Stimulated activated naive CD4-positive, alpha-beta T cell (primary cell): ENCODE data around the gene HTR6.

Source experiments
- DNase-seq, 6 experiments: peaks; one replicate each; lab custom pipeline; 2025; lab: John Stamatoyannopoulos, UW

Gene HTR6

DNA sequence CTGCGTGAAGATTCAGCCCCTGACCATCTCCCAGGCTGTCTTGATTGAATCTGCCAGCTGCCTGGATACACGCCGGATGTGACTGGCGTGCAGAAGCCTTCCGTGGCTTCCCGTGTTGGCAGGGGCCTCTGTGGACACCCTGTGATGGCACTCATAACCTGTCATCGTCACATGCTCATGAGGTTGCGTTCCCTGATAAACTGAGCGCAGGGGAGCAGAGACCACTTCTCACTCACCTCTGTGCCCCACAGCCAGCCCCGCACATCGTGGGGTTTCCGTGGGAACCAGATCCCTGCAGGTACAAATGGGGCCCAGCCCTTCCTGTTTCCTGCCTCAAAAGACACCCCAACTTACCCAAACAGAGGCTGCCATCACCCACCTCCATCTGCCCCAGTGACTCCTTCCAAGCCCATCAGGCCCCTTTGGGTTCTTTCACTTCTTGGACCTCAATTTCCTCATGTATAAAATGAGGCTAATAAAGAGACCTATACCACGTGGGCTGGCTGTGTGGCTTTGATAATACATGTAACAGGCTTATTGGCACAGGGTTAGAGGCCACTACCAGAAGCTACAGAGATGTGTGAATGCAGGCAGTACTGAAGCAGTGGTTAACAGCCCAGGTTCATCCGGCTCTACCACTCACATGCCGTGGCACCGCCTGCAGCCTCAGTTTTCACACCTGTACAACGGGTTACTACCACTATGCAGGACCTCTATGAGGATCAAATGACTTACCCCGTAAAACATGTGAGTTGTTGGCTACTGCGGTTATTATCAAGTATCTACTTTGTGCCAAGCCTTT lies 23.6 kb downstream of the HTR6 start:
- DNase-seq = peak in 3 of 6 experiments; percentile 15 to 65 (median 56)

DNA sequence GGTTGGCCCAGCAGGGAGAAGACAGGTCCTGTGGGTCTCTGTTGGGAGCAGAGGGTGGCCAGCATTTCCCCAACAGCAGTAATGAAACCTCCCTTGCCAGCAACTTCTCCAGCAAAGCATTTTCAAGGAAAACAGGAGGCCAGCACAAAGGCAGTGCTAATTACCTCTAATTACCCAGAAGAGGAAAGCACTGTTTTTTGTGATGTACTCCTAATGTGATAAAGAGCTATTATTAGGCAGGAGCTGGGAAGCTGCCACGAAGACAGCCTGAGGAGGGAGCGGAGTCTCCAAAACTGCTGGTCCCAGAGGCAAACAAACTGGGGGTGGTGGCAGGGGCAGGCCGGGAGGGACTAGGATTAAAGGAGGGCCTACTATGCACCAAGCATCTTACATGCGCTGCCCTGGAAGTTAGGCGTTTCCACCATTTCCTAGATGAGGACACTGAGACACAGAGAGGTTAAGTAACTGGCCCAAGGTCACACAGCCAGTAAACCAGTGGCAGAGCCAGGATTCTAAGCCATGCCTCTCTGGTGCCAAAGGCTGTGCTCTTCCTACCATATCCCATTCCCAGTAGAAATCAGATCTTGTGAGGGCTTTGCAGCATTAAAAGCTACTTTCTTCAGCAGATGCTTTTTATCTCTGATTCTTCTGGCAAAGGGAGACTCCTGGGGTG lies 24.5 kb downstream of the HTR6 start:
- DNase-seq = no peak

DNA sequence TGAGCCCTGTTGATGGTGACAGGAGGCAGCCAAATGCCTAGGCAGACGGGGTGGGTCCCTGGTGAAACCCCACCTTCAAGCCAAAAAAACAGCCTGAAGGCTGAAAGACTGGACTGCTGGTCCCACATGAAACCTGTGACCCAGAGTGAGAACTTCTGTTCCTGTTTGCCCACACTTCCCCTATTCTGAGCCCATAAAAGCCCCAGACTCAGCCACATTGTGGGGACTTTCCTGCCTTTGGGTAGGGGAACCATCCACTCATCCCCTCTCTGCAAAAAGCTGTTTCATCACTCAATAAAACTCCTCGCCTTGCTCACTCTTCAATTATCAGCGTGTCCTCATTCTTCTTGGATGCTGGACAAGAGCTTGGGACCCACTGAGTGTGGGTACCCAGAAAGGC lies 25.2 kb downstream of the HTR6 start:
- DNase-seq = no peak

DNA sequence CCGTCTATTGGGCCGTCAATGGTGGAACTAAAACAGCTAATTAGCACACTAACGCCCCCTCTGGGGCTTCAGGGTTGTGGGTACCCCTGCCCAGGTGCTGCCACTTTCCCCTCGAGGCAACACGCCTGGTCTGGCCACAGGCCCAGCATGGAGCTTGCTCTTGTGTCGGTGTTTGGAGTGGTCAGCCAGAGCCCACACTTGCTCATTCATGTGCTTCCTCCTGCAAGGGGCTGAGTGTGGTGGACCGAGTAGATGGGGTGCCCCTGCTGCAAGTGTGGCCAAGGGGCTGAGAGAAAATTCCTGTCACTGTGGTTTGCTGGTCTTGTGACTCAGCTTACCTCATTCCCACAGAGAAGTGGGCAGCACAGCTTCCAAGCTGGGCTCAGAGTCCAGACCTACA lies 25.7 kb downstream of the HTR6 start:
- no peak for DNase-seq

DNA sequence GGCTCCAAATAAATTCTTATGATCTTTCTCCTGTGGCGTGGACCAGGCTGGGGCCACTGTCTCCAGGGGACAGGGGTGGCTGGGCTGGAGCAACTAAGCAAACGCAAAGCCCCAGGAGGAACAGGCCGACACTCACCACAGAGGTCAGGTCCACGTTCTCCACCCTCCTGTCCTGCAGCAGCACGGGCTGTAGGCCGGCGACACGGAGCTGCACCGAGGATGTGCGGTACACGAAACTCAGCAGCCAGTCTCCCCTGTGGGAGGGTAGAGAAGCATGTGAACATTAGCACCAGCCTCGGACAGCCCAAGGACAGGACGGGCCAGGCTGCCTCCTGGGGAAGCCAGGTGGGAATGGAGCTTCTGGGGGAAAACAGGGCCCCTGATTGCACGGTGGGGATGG lies 29.6 kb downstream of the HTR6 start:
- DNase-seq = no peak

DNA sequence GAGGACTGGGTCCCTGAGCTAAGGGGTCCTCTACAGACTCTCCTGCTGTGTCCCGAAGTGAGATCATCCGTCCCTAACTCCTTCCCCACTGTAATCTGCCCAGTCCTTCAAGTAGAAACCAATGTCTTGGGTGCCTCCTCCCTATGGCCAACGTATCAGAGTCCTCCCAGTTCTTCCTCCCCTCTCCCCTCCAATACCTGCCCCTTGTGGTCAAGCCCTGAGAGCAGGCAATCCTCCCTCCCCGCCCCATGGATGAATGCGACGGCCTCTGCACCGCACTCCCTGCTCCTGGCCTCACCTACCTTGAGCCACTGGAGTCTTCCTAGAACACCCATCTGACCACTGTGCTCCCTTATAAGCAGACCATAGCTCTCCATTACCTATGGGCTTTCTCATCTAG lies 31.1 kb downstream of the HTR6 start:
- DNase-seq = no peak

DNA sequence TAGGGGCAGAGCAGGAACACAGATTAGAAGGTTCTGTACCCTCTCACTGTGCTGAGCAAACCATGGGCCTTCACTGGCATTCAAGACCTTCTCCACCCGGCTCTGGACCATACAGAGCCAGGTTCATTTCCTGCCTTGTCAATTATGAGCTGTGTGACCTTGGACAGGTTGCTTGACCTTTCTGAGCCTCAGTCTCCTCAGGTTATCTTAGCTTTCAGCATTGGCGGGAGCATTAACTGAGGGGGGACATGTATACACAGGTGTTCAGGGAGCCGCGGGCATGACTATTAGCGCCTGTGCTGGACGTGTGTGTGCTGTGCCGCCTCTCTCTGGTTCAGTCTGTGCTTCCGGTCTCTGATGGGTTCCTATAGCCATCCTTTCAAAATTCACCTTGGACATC lies 32.1 kb downstream of the HTR6 start:
- no peak for DNase-seq

DNA sequence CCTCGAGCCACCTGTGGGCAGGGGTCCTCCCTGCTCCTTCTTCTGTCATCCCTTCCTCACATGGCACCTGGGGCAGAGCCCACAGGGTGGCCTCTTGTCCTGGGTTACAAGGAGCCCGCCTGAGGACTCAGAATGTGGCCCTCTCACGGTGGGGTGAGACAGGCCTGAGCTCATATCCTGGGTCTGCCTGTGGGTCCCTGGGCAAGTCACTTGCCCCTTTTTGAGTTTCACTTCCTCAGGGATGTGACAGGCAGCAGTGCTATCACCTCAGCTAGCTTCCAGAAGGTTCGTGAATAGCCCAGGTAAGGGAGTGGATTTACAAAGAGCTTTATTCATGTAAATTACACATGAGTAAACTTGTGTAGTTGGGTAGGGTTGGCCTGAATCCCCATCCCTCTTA lies 33.5 kb downstream of the HTR6 start:
- DNase-seq = no peak

DNA sequence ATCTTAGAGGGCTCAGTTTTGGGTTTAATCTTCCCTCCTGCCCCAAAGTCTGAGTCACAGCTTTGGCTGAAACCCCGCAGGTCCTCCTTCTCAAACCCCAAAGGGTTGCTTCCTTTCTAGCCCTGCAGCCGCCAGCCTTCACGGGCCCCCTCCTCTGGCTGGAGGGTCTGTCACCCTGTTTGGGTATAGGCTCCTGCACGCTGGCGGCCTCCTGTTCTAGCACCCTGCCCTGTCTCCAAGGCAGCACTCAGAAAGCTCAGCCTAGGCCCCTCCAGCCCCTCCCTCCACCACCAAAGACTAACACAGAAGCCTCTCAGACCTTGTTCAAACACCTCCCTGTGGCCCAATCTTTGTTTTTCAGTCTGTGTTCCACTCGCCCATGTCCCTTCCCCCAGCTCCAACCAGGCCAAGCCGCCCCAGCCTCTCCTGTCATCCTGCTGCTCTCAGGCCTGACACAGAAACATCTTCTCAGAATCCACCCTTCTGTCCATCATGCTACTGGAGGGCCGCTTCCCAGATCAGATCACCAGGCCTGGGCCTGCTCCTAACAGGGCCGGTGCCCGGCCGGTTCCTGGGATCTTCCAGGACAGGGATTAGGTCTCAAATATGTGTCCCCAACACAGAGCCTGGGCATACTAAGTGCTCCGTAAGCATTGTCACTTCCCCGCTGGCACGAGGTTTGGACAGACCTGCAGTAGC lies 35.6 kb downstream of the HTR6 start:
- no peak for DNase-seq

DNA sequence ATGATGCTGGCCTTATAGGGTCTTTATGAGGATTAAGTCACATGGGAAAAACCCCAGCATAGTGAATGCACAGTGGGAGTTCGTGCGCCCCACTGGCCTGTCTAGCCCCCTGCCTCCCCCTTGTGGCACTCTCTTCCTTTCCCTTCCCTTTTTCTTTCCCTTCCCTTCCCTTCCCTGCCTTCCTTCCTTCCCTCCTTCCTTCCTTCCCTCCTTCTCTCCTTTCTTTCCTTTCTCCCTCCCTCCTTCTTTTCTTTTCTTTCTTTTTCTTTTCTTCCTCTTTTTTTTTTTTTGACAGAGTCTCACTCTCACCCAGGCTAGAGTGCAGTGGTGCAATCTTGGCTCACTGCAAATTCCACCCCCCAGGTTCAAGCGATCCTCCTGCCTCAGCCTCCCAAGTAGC lies 38.6 kb downstream of the HTR6 start:
- DNase-seq = no peak

DNA sequence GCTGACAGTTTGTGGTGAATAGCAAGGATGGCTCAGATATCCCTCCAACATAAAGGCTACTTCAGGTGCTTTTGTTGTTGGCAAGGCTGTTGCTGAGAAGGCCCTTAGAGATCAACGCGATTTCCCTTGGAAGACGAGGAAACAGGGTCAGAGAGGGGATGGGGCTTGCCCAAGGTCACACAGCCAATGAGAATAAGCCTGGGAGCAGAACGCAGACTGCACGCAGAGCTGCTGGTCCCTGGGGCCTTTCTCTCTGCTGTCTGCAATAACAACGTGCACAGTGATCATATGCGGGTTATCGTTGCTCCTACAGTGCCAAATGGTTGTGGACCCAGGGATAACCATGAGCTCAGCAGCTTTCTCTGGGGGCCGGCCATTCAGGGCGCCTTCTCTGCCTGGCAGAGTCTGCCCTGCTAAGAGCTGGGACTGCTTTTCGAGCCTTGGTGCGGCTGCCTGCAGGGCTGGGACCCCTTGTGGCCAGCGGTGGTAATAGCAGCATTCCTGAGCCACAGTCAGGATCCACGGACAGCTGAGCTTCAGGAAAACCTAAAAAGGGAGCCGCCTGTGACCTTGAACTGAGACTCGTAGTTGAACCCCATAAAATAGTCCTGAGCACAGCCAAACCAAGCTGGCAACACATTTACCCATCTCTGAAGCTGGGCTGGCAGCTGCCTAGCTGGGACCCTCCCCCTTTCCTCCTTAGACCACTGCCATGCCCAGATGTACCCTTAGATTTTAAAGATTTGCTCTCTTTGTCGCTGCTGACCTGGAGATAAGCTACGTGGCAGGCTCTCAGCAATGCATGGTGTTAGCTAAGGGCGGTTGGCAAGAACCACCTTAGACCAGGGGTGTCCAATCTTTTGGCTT lies 39.8 kb downstream of the HTR6 start:
- peak in 5 of 6 experiments; percentile 29 to 59 (median 44) for DNase-seq

DNA sequence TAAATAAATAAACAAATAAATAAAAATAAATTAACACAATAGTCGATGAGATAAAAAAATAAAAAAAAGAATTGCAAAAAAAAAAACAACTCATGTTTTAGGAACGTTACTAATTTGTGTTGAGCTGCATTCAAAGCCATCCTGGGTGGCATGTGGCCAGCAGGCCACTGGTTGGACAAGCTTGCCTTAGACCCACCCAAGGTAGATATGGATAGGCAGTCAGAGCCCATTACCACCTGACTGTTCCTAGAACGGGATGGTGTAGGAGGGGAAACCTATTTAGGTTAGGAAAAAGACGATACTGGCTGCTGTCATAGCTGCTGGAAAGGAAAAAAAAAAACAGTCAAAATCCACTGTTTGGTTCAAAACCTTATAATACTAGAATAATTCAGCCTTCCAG lies 40.8 kb downstream of the HTR6 start:
- DNase-seq = no peak

DNA sequence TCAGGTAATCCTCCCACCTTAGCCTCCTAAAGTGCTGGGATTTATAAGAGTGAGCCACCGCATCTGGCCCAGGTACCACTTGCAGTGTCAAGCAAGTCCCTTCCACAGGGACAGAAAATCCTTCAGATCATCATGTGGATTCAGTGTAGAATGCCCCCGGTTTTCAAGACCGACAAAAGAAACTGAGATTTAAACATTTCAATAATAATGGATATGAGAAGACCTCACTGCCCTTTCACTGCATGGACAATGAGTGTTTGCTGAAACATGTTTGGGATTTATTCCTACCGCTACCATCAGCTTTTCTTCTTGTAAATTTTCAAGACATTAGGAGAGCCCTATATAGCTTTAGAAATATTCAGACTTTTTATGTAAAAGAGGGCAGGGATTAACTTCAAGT lies 41.5 kb downstream of the HTR6 start:
- DNase-seq = no peak

DNA sequence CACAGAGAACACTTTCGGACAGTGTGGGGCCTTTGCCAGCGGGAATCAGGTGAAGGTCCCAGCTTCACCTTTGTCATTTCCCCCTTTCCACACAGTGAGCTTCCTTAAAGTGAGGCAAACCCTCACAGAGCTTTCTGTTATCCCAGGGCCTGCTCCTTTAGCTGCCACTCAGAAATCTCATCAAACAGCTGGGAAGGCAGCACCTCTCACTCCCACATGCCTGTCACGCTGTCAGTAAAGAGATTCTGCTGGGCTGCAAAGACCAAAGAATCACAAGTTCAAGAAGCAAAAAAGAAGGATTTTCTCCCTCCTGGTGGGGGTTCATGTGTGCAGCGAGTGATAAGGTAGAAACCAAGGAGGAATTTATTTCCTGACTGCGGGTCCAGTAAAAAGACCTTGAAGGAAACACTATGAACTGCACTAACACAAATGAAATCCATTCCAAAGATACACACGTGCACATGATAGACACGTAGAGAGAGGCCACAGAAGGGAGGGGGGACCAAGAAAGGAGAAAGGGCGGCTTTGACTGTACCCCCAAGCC lies 44.0 kb downstream of the HTR6 start:
- DNase-seq = no peak

DNA sequence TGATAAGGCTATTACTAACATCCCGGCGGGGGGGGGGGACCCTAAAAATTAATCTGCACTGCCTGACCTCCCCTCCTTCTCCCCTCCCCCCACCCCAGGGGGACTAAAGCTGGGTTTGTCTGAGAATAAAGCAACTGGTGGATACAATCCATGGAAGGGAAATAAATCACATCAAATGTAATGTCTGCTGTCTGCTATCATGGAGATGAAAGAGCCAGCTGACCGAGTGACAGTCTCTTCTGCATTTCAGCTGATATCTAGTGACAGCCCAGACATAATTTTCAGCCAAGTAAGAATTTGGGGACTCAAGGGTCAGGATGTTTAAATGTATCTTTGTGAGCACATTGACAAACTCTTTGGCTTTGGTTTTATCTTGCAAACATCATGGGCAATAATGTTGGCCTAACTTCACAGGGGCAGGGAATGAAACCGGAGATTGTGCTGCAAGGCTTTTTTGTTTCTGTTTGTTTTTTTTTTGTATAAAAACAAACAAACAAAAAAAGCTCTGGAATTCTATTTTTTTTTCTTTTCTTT lies 44.7 kb downstream of the HTR6 start:
- no peak for DNase-seq

DNA sequence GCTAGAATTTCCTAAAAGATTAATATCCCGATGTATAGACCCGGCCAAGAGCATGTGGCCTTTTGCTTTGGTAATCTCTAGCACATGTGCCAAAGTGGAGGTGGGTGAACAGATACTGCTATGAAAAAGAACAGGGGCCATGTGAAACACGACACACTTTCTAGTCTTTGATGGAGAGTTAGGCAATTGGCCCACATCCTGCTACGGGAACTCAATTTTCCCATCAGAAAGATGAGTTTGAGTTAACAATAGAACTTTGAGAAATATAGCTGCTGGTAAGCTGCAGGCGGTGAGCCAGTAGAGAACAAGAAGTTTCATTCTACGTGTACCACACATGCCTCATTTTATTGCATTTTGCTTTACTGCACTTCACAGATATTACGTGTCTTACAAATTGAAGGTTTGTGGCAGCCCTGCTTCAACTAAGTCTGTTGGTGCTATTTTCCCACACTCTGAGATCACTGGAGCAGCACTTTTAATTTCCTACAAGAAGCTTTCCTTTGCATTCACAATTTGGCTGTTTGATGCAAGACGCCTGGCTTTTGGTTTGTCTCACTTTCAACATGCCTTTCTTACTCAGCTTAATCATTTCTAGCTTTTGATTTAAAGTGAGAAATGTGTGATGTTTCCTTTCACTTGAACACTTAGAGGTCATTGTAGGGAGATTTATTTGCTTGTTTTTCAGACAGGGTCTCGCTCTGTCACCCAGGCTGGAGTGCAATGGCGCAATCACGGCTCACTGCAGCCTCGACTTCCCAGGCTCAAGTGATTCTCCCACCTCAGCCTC lies 46.3 kb downstream of the HTR6 start:
- DNase-seq = no peak

DNA sequence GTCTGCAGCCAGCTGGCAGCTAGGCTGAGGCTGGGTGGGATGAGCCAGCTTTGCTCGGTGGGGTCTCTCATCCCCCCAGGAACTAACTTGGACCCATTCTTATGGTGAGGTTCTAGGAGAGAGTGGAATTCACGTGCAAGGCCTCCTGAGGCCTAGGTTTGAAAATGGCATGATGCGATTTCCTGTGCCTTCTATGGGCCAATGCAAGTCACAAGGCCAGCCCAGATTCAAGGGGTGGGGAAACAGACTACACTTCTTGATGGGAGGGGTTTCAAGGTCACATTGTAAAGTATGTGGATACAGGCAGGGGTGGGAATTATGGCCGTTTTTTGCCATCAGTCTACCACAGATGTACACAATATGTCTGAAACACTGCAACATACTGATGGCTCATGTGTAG lies 48.3 kb downstream of the HTR6 start:
- DNase-seq = no peak

DNA sequence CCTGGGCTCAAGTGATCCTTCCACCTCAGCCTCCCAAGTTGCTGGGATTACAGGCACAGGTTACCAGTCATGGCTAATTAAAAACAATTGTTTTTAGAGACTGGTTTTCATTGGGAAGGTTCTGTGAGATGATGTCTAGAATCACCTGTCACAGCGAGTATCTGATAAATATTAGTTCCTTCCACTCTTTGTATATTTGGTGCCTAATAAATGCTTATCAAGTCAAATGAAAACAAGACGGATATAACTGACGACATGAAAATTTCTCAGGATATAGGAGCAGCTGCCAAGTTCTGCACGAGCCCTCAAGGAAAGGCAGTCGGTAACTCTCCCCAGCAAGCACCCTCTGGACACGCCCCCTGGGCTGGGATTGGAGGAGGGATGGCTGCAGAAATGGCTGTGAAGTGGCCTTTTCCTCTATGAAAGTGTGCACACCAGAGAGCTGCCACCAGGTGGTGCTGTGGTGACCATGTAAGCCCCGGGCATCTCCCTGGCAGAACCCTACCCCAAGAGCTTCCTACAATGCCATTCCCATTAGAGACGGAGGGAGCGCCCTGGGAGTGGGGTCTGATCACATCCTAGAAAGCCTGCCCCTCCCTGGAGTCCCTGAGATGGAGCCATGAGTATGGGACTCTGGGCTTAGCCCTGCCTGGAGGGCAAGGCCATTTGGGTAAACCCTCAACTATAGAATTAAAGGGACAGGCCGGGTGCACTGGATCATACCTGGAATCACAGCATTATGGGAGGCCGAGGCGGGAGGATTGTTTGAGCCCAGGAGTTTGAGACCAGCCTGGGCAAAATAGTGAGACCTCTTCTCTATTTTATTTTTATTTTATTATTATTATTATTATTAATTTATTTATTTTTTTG lies 50.9 kb downstream of the HTR6 start:
- peak; percentile 44 to 73 (median 63) for DNase-seq

DNA sequence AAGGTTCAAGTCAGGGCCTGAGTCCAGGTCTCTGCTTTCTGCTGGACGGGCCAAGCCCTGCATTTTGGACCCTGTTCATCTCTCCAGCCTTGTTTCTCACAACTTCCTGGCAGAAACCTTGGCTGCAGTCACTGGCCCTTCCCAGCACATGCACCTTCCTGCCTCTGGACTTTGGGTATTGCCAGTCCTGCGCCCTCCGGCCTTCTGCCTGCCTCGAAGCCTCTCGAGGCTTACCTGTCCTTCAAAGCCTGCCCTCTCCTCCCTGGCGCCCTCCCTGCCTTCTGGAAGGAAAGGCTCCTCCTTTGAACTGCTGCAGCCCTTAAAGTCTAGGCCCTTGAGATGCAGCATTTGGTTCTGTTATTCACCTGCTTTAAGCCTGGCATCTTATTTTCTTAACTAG lies 52.8 kb downstream of the HTR6 start:
- no peak for DNase-seq

DNA sequence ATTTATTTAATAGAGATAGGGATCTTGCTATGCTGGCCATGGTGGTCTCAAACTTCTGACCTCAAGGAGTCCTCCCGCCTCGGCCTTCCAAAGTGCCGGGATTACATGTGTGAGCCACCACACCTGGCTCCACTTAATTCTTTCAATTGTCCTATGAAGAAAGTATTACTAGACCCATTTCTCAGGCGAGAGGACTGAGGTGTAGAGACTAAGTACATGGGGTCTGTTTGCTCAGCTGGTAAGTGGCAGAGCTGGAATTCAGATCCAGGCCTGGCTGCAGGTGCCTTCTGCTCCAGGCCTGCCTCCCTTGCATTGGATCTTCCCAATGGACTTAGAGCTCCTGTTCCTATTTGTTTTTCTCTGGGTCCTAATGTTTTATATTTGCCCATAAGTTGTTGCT lies 55.5 kb downstream of the HTR6 start:
- DNase-seq = no peak
